ENCODE measurements around the gene LRRC55.

GRCh38 chr11:57219021-57219627, 37.4 kb downstream of the LRRC55 start:
- TF ChIP-seq CHD2 (IDR thresholded peaks at IDR 0.05; ENCODE audit: low read length, partially characterized antibody): no peak
- TF ChIP-seq TAF1 (IDR thresholded peaks at IDR 0.05; ENCODE audit: borderline replicate concordance, low read depth, low read length): no peak
- no peak for TF ChIP-seq SMC3 (IDR thresholded peaks at IDR 0.05; ENCODE audit: low read depth, low read length)
- no peak for TF ChIP-seq CTCF (IDR thresholded peaks at IDR 0.05)
- TF ChIP-seq REST (IDR thresholded peaks at IDR 0.05; ENCODE audit: low read depth, low read length): no peak
- no peak for TF ChIP-seq USF2 (IDR thresholded peaks at IDR 0.05; ENCODE audit: borderline replicate concordance, low read depth, low read length)
- TF ChIP-seq PBX3 (IDR thresholded peaks at IDR 0.05): no peak
- no peak for TF ChIP-seq RCOR1 (IDR thresholded peaks at IDR 0.05; ENCODE audit: low read length)
- TF ChIP-seq EP300 (IDR thresholded peaks at IDR 0.05; ENCODE audit: borderline replicate concordance in 1 of 2, low read depth in 1 of 2, low read length in 1 of 2): no peak
- TF ChIP-seq FOXM1 (IDR thresholded peaks at IDR 0.05; ENCODE audit: low read depth): no peak
- TF ChIP-seq POLR2AphosphoS5 (IDR thresholded peaks at IDR 0.05; ENCODE audit: low read depth, low read length): no peak
- no peak for TF ChIP-seq GABPA (IDR thresholded peaks at IDR 0.05; ENCODE audit: low read depth)

Data from SK-N-SH (cell line).